CD14-positive monocyte (primary cell): Measurements from ENCODE around the gene GARNL3. TPM values are rescaled to one million over a fixed set of nuclear protein-coding genes. Genes with fewer than 3 reads are reported as not detected.

Source experiments
- DNase-seq, 3 donors: peaks; one replicate each; pipeline ENCODE4 v3.0.0-alpha.2; 2011 to 2022
- H2AFZ ChIP-seq: 2 replicates; pipeline ENCODE4 v1.6.0; 2012; ENCODE audit warnings: mild to moderate bottlenecking, low read depth, low read length, inconsistent platforms; ENCODE audit not compliant: insufficient read depth, poor library complexity, severe bottlenecking
- H3K27ac ChIP-seq, 2 donors: 1 replicate in 1 of 2; 2 replicates in 1 of 2; pipeline ENCODE4 v1.5.1; 2012 to 2013; ENCODE audit warnings: low read length in 2 of 2, control low read depth in 1 of 2, inconsistent platforms in 1 of 2, low read depth in 1 of 2, mild to moderate bottlenecking in 1 of 2
- H3K27me3 ChIP-seq, 2 donors: one replicate each; pipeline versions ENCODE4 v1.6.0 to v1.6.1; 2011 to 2013; ENCODE audit warnings: low read length in 2 of 2; ENCODE audit not compliant: control insufficient read depth in 2 of 2, insufficient read depth in 2 of 2
- H3K36me3 ChIP-seq, 2 donors: replicated peaks in 1 of 2; 1 replicate in 1 of 2; 2 replicates in 1 of 2; pipeline versions ENCODE4 v1.5.1 to v1.6.1; 2012 to 2013; ENCODE audit warnings: low read length in 2 of 2, control low read depth in 1 of 2, inconsistent platforms in 1 of 2, mild to moderate bottlenecking in 1 of 2; ENCODE audit not compliant: insufficient read depth in 2 of 2, control insufficient read depth in 1 of 2
- H3K4me1 ChIP-seq, 2 donors: 1 replicate in 1 of 2; 2 replicates in 1 of 2; pipeline versions ENCODE4 v1.5.1 to v1.6.1; 2012 to 2013; ENCODE audit warnings: low read length in 2 of 2, control low read depth in 1 of 2, inconsistent platforms in 1 of 2, mild to moderate bottlenecking in 1 of 2, moderate library complexity in 1 of 2; ENCODE audit not compliant: insufficient read depth in 2 of 2, control insufficient read depth in 1 of 2
- H3K4me2 ChIP-seq: replicated peaks from 2 replicates; pipeline ENCODE3; 2012; ENCODE audit warnings: low read length, moderate library complexity, mild to moderate bottlenecking; ENCODE audit not compliant: poor library complexity, severe bottlenecking; ENCODE audit errors: extremely low read depth
- H3K4me3 ChIP-seq, 3 experiments: fragments of 200-600 bp in 1 of 3; sonication (generic) in 1 of 3; replicated peaks in 1 of 3; 1 replicate in 2 of 3; 2 replicates in 1 of 3; pipeline ENCODE4 v1.5.1; 2011 to 2013; ENCODE audit warnings: low read length in 3 of 3, mild to moderate bottlenecking in 3 of 3, control low read depth in 2 of 3, low read depth in 2 of 3, inconsistent platforms in 1 of 3, moderate library complexity in 1 of 3
- H3K79me2 ChIP-seq: 2 replicates; pipeline ENCODE4 v1.6.0; 2012; ENCODE audit warnings: mild to moderate bottlenecking, control low read depth, inconsistent platforms, low read length, moderate library complexity; ENCODE audit not compliant: insufficient read depth
- H3K9ac ChIP-seq: 2 replicates; pipeline ENCODE4 v1.6.0; 2017; ENCODE audit warnings: low read length, mild to moderate bottlenecking; ENCODE audit not compliant: insufficient read depth, poor library complexity, severe bottlenecking
- H3K9me3 ChIP-seq, 2 donors: replicated peaks in 1 of 2; 1 replicate in 1 of 2; 2 replicates in 1 of 2; pipeline versions ENCODE4 v1.5.1 to v1.6.1; 2012 to 2013; ENCODE audit warnings: low read length in 2 of 2, control low read depth in 1 of 2; ENCODE audit not compliant: control insufficient read depth in 1 of 2, insufficient read depth in 1 of 2
- H4K20me1 ChIP-seq: 2 replicates; pipeline ENCODE4 v1.6.0; 2012; ENCODE audit warnings: mild to moderate bottlenecking, low read length, control low read depth, moderate library complexity; ENCODE audit not compliant: insufficient read depth
- H3K27ac Mint-ChIP-seq, 7 donors: one replicate each; pipeline ENCODE4 v1.8.0; 2020; ENCODE audit warnings: mild to moderate bottlenecking in 7 of 7, mixed read lengths in 7 of 7, moderate library complexity in 6 of 7, inconsistent platforms in 2 of 7
- H3K27me3 Mint-ChIP-seq, 3 donors: one replicate each; pipeline ENCODE4 v1.8.0; 2021 to 2022; ENCODE audit warnings: low read depth in 3 of 3, mild to moderate bottlenecking in 3 of 3, mixed read lengths in 3 of 3, moderate library complexity in 3 of 3, inconsistent platforms in 1 of 3
- H3K36me3 Mint-ChIP-seq, 2 donors: one replicate each; pipeline ENCODE4 v1.8.0; 2020; ENCODE audit warnings: mixed read lengths in 2 of 2, inconsistent platforms in 1 of 2, mild to moderate bottlenecking in 1 of 2
- H3K4me1 Mint-ChIP-seq: one replicate; pipeline ENCODE4 v1.8.0; 2020; ENCODE audit warnings: mild to moderate bottlenecking, mixed read lengths
- H3K4me3 Mint-ChIP-seq, 2 donors: one replicate each; pipeline ENCODE4 v1.8.0; 2020; ENCODE audit warnings: mild to moderate bottlenecking in 2 of 2, mixed read lengths in 2 of 2, moderate library complexity in 1 of 2
- H3K9me3 Mint-ChIP-seq, 7 donors: one replicate each; pipeline ENCODE4 v1.8.0; 2020 to 2022; ENCODE audit warnings: mixed read lengths in 7 of 7, mild to moderate bottlenecking in 6 of 7, moderate library complexity in 6 of 7, inconsistent platforms in 2 of 7
- WGBS: methylation state at CpG from one replicate; pipeline ENCODE4 v1.1.5; 2013; ENCODE audit warnings: missing lambda C conversion rate; ENCODE audit not compliant: insufficient coverage; 5-methylcytosine and 5-hydroxymethylcytosine counted together
- intact Hi-C, 2 donors: fragments of 100-400 bp; cut with micrococcal nuclease; formaldehyde crosslinking; loops; one replicate each; pipeline versions ENCODE4 v1.15.0 to v1.15.1; 2023
- polyA plus RNA-seq, 3 donors: library from polyadenylated mRNA; depleted of rRNA in 1 of 3; unstranded in 2 of 3; stranded (reverse) in 1 of 3; fragments of 300-500 nt in 2 of 3; fragments of >200 nt in 1 of 3; fragmentation: Illumina TruSeq in 2 of 3; gene quantifications; 1 replicate in 2 of 3; 2 replicates in 1 of 3; pipeline ENCODE4 v1.2.3, GENCODE V29; 2012 to 2021
- TF ChIP-seq, protein P1 (sequence below): fragments of 200-600 bp; IDR thresholded peaks from one replicate; pipeline ENCODE4 v1.8.0; 2022; ENCODE audit warnings: antibody characterized with exemption, mild to moderate bottlenecking

GARNL3 gene
- polyA plus RNA-seq, 3 donors, result 0.39 to 1.5 (median 0.94) TPM

DNA sequence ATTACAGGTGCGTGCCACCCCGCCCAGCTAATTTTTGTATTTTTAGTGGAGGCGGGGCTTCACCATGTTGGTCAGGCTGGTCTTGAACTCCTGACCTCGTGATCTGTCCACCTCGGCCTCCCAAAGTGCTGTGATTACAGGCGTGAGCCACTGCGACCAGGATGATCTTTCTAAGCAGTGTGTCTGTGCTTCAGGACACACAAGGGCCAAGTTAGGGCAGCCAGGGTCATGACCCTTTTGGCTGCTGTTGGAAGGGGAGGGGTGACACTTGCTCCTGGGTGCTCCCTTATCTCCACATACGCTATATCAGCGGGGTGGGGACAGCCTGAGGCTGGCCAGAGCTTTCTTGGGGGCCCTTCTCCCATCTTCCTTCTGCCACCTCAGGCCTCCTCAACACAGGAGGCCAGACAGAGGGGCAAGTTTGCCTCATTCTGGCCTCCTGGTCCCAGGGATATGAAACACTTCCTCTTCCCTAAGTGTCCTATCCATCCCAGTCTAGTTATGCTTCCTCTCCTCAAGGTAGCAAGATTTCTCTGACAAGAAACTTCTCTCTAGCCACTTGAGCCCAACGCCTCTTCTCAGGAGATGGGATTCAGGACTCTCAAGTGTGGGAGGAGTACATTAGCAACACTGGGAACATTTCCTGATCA, 157.7 kb downstream of the GARNL3 start:
- Histone ChIP-seq H3K9ac (no peak overlapping the region), H3K4me2 (no peak overlapping the region), H3K27ac (no peak overlapping the region), H4K20me1 (no peaks in the 10 kb centered on the region), H3K4me1 (peaks cover 31 to 35% of the 10 kb centered on the region in 2 donors), H2AFZ (no peak overlapping the region), H3K9me3 (no peaks in the 10 kb centered on the region), H3K79me2 (peaks cover 50% of the 10 kb centered on the region), H3K4me3 (no peak overlapping the region), H3K36me3 (no peaks in the 10 kb centered on the region), H3K27me3 (no peaks in the 10 kb centered on the region)
- TF ChIP-seq, protein P1, sequence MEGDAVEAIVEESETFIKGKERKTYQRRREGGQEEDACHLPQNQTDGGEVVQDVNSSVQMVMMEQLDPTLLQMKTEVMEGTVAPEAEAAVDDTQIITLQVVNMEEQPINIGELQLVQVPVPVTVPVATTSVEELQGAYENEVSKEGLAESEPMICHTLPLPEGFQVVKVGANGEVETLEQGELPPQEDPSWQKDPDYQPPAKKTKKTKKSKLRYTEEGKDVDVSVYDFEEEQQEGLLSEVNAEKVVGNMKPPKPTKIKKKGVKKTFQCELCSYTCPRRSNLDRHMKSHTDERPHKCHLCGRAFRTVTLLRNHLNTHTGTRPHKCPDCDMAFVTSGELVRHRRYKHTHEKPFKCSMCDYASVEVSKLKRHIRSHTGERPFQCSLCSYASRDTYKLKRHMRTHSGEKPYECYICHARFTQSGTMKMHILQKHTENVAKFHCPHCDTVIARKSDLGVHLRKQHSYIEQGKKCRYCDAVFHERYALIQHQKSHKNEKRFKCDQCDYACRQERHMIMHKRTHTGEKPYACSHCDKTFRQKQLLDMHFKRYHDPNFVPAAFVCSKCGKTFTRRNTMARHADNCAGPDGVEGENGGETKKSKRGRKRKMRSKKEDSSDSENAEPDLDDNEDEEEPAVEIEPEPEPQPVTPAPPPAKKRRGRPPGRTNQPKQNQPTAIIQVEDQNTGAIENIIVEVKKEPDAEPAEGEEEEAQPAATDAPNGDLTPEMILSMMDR, result no peak
- peaks cover 45% of the 10 kb centered on the region for H3K4me1 Mint-ChIP-seq
- no CpG with 5 or more reads among the region's 10 CpGs for WGBS
- intact Hi-C loops, result no loop called here
- no peak for DNase-seq
- no peak overlapping the region for H3K4me3 Mint-ChIP-seq
- no peaks in the 10 kb centered on the region for H3K9me3 Mint-ChIP-seq
- peaks cover 6 to 8% of the 10 kb centered on the region in 2 donors for H3K36me3 Mint-ChIP-seq
- H3K27ac Mint-ChIP-seq, result peak overlapping the region in 2 of 7 donors; percentile 45 to 75
- H3K27me3 Mint-ChIP-seq, result peaks cover 1 to 8% (median 3%) of the 10 kb centered on the region in 3 donors

DNA sequence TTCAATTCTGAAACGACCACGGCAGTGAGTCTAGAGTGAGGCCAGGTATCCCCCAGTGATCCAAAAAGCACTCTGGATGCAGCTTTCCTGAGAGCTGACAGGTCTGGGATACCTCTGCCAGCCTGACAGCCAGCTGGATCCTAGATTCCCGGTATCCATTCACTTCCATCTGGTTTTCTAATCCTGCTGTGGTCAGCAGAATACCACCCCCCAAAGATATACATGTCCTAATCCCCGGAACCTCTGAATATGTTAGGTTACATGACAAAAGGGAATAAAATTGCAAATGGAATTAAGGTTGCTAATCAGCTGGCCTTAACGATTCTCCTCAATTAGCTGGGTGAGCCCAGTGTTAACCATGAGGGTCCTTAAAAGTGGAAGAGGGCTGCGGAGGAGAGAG, 158.2 kb downstream of the GARNL3 start:
- H3K9ac ChIP-seq, result no peak overlapping the region
- DNase-seq, result no peak
- H3K27ac ChIP-seq, result no peak overlapping the region
- Mint-ChIP-seq H3K36me3 (peaks cover 6 to 9% of the 10 kb centered on the region in 2 donors), H3K4me1 (peaks cover 45% of the 10 kb centered on the region), H3K27me3 (peaks cover 0 to 4% (median 2%) of the 10 kb centered on the region in 3 donors), H3K9me3 (no peaks in the 10 kb centered on the region), H3K27ac (peak overlapping the region in 1 of 7 donors; percentile 94), H3K4me3 (peak overlapping the region in 1 of 2 donors; percentile 99)
- peaks cover 56% of the 10 kb centered on the region for H3K79me2 ChIP-seq
- no peak overlapping the region for H2AFZ ChIP-seq
- no peaks in the 10 kb centered on the region for H4K20me1 ChIP-seq
- WGBS, result no CpG with 5 or more reads among the region's 6 CpGs
- peak overlapping the region in 1 of 3 experiments; percentile 79 for H3K4me3 ChIP-seq
- H3K9me3 ChIP-seq, result no peaks in the 10 kb centered on the region
- TF ChIP-seq, protein P1, result no peak
- peak overlapping the region; percentile 85 for H3K4me2 ChIP-seq
- no peaks in the 10 kb centered on the region for H3K27me3 ChIP-seq
- H3K4me1 ChIP-seq, result peaks cover 31 to 35% of the 10 kb centered on the region in 2 donors
- intact Hi-C loops, result no loop called here
- H3K36me3 ChIP-seq, result peaks cover 0 to 3% of the 10 kb centered on the region in 2 donors
